Fibroblast of upper back skin (primary cell): Measurements from ENCODE around the gene MRAP2.
"Not testable (repeated sequence)": the region's sequence is repeated elsewhere in the genome, so short reads cannot be mapped to it uniquely, and the experiment has no call there.

Experiments
- DNase-seq: peaks from one replicate; pipeline ENCODE4 v3.0.0-alpha.2; 2013

The MRAP2 gene

GRCh38 chr6:84078335-84078734 is 44.8 kb downstream of the MRAP2 start:
- DNase-seq, result no peak

DNA sequence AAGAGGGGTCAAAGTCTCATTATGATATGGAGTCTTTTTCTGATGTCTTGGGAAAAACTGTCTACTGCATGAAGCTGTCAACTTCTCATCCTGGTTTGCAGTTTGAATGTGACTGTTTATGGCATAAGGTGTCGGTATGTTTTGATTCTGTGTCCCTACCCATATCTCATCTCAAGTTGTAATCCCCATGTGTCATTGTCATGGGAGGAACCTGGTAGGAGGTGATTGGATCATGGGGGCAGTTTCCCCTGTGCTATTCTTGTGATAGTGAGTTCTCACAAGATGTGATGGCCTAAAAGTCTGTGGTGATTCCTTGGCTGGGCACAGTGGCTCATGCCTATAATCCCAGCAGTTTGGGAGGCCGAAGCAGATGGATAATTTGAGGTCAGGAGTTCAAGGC is 47.6 kb downstream of the MRAP2 start:
- no peak for DNase-seq

DNA sequence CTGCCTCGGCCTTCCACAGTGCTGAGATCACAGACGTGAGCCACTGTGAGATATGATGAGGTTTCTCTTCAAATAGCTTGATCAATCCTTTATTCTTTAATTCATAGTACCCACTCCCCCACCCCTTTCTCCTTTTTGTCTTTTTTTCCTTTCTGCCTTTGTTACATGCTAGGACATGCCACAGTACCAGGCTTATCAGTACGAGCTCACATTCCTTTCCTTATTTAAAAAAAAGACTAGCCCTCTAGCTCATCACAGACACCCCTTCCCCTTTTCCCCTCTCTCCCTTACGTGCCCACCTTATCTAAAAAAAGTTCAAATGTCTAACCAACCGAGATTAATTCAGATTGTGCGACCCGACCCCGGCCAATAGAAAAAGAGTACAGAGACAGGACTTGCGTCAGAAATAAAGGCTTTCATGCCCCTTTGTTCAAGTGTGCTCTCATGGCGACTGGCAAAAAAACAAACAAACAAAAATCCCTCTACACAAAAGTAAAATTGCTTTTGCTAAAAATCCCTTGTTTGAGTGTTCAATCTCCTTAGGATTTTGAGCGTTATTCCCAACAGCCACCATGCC is 49.2 kb downstream of the MRAP2 start:
- DNase-seq, result no peak

GRCh38 chr6:84084705-84085104 is 51.1 kb downstream of the MRAP2 start:
- not testable (repeated sequence) for DNase-seq

GRCh38 chr6:84086056-84086455 is 52.5 kb downstream of the MRAP2 start:
- DNase-seq, result no peak

GRCh38 chr6:84086545-84087429 is 53.2 kb downstream of the MRAP2 start:
- no peak for DNase-seq

- no peak for DNase-seq
Observed at GRCh38 chr6:84089081-84089480, 55.5 kb downstream of the MRAP2 start.

- no peak for DNase-seq
Observed at GRCh38 chr6:84089552-84089951, 56.0 kb downstream of the MRAP2 start.

DNA sequence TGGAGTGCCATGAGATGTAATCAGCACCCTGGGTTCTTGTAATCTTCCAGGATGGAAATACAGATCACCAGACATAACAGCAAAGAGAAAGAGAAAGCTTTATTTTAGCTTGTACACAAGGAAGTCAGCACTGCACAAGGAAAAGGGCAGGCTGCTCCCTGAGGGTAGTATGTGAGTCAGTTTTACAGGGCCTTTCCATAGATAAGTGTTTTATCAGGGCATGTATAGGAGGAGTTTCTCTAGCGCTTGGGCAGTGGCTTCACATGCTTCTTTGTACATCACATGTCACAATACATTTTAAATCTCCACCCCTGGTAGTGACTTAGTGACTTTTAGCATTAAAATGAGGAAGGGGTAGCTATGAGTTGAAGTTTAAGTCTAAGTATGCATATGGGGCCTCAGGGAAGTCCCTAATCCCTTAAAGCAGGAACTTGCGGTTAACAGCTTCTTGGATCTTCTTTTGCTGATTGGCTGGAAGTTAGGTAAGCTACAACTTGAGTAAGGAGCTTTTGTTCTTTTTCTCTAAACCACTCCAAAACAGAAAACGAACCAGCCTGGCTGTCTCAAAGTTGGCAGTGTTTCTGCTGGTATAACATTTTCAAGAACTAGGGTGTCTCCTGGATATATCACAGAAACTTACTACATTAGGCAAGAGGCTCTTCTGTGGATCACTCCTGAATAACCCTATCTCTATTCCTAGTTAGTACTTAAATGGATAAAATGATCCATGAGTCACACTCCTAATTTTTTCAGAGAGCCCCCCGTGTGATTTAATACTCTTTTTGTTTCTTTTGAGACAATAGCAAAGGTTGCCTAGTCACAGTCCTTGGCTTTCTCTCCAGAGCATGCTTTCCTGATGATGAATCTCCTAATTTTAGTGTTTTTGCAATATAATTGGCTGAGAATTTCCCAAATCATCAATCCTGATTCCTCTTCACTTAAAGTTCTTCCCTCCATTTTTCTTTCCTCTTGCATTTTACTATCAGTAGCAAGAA is 60.2 kb downstream of the MRAP2 start:
- no peak for DNase-seq

- no peak for DNase-seq
Observed at GRCh38 chr6:84095156-84095555, 61.6 kb downstream of the MRAP2 start.

DNA sequence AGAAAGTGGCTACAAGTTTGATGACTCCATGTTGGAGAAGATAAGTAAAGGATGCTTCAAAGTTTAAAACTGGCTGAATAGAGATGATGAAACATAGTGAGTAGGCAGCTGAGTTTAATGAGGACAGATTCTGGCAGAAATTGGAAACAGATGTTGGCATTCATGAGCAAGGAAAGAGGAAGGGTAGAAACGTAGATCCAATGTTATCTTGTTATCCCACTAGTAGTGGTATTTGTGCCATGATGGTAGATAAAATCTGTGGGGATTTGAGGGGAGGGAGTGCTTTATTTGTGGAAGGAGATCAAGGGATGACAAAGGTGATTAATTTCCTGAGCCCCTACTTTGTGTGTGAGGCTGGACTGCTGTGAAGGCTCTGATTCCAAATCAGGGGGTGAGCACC is 69.5 kb downstream of the MRAP2 start:
- DNase-seq, result peak; percentile 40

- not testable (repeated sequence) for DNase-seq
Observed at GRCh38 chr6:84105215-84105924, 71.8 kb downstream of the MRAP2 start.

DNA sequence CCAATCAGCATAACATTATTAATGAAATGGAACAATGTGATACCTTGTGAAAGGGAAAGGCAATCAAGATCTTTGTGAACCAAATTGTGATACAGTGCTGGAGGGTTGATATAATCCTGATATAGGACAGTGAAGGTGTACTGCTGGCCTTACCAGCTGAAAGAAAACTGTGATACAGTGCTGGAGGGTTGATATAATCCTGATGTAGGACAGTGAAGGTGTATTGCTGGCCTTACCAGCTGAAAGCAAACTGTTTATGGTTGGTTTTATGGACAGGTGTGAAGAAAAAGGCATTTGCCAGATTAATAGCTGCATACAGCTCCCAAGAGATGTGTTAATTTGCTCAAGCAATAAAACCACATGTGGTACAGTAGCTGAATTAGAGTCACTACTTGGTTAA is 73.9 kb downstream of the MRAP2 start:
- DNase-seq, result no peak

DNA sequence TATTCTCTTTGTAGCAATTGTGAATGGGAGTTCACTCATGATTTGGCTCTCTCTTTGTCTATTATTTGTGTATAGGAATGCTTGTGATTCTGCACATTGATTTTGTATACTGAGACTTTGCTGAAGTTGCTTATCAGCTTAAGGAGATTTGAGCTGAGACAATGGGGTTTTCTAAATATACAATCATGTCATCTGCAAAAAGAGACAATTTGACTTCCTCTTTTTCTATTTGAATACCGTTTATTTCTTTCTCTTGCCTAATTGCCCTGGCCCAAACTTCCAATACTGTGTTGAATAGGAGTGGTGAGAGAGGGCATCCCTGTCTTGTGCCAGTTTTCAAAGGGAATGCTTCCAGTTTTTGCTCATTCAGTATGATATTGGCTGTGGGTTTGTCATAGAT is 77.8 kb downstream of the MRAP2 start:
- not testable (repeated sequence) for DNase-seq

GRCh38 chr6:84114933-84115594 is 81.5 kb downstream of the MRAP2 start:
- DNase-seq, result not testable (repeated sequence)

DNA sequence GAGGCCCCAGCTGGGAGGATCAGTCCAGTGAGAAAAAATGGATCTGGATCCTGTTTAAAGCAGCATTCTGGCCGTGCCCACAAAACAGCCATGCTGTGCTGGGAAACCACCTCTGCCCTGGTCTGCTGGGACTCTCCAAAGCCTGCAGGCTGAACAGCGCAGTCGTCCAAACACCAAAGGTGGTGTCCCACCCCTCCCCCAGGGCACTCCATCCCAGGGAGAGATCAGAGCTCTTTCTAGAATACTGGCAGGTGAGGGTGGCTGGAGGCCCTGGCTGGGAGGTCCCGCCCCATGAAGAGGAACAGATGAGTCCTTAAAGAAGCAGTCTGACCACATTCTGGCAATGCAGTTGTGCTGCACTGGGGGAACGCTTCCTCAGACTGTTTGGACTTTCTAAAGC is 84.6 kb downstream of the MRAP2 start:
- no peak for DNase-seq

- DNase-seq, result no peak
Observed at GRCh38 chr6:84119277-84119676, 85.7 kb downstream of the MRAP2 start.

GRCh38 chr6:84123186-84123585 is 89.6 kb downstream of the MRAP2 start:
- DNase-seq, result no peak

DNA sequence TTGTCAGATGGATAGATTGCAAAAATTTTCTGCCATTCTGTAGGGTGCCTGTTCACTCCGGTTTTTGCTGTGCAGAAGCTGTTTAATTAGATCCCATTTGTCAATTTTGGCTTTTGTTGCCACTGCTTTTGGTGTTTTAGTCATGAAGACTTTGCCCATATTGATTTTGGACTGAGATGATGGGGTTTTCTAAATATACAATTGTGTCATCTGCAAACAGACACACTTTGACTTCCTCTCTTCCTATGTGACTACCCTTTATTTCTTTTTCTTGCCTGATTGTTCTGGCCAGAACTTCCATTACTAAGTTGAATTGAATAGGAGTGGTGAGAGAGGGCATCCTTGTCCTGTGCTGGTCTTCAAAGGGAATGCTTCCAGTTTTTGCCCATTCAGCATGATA is 96.0 kb downstream of the MRAP2 start:
- not testable (repeated sequence) for DNase-seq

GRCh38 chr6:84133385-84133784 is 99.8 kb downstream of the MRAP2 start:
- DNase-seq, result not testable (repeated sequence)

DNA sequence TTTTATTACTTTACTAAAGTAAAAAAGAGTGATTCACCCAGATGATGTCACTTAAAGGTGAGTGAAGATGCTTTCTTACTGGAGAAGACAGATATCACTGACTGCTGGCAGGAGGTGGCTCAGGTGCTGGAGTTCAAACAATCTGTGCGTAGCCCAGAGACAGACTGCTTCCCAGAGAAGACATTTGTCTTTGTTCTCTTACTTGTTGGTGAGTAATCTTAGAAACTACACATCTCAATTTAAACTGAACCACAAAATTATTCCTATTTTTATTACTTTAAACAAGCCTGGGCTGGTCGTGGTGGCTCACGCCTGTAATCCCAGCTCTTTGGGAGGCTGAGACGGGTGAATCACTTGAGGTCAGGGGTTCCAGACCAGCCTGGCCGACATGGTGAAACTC is 101.7 kb downstream of the MRAP2 start:
- DNase-seq, result no peak
